Bronchial smooth muscle cell (primary cell): Measurements from ENCODE around the gene AHSA1. TPM values are rescaled to one million over a fixed set of nuclear protein-coding genes. Genes with fewer than 3 reads are reported as not detected.

ENCODE experiments used
- total RNA-seq: library from RNA; depleted of rRNA; stranded (reverse); fragments of >200 nt; gene quantifications from 2 replicates; pipeline ENCODE4 v1.2.1, GENCODE V29; 2014

The AHSA1 gene
- total RNA-seq = 76.8 and 95.2 TPM in 2 replicates

DNA sequence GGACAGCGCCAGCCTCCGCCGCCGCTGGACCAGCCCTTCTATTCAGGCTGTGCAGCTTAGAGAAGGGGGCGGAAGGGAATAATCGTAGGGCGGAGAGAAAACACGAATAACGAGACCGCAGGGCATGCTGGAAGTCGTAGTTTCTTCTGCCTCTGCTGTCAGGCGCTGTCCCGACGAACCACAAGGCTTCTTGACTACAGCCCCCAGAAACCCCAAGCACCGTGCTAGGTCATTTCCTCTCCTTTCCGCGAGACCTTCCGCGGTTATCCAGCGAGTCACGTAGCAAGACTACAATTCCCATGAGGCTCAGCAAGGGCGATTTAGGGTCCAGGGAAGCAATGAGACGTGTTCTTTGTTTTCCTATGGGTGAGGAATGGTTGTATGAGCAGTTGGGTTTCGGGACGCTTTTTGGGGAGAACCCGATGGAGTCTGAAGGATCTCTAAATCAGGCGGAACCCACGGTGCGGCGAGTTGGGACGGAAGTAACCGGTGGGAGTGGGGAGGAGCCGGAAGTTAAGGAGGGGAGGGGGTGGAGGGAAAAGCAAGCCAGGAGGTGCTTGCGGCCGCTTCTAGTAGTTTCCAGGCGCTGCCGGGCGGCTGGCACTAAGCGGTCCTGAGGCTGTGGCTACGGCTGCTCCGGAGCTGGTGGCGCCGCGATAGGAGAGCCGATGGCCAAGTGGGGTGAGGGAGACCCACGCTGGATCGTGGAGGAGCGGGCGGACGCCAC is at the start of gene AHSA1, which contains the start of gene VIPAS39:
Gene AHSA1 (plus strand): TSS at position 572 of the 727 bp plus-strand sequence. CDS start 97 bp downstream, at position 669.
Gene VIPAS39 (minus strand): TSS at position 80 of the 727 bp plus-strand sequence. CDS start 3,499 bp downstream, outside the sequence.

DNA sequence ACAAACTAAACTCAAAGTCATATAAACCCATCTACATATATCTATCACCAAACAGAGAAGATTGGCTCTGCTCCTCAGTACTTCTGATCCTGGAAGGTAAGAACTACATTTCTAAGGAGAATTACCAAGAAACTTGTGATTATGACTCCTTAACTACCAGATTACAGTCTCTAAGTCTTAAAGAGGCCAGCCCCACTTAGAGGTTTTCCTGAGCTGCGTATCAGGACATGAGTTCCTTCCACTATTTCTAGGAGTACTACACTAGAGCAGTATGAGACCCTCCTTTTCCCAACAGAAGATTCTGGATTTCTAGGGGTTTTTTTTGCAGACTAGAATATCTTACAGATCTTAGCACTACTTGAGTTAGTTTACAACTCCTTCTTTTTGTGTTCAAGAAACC is 34.5 kb upstream of the AHSA1 start, which contains the start of gene NOXRED1:
Gene NOXRED1 (minus strand): TSS at position 101 of the 400 bp plus-strand sequence. CDS start 634 bp downstream, outside the sequence.

DNA sequence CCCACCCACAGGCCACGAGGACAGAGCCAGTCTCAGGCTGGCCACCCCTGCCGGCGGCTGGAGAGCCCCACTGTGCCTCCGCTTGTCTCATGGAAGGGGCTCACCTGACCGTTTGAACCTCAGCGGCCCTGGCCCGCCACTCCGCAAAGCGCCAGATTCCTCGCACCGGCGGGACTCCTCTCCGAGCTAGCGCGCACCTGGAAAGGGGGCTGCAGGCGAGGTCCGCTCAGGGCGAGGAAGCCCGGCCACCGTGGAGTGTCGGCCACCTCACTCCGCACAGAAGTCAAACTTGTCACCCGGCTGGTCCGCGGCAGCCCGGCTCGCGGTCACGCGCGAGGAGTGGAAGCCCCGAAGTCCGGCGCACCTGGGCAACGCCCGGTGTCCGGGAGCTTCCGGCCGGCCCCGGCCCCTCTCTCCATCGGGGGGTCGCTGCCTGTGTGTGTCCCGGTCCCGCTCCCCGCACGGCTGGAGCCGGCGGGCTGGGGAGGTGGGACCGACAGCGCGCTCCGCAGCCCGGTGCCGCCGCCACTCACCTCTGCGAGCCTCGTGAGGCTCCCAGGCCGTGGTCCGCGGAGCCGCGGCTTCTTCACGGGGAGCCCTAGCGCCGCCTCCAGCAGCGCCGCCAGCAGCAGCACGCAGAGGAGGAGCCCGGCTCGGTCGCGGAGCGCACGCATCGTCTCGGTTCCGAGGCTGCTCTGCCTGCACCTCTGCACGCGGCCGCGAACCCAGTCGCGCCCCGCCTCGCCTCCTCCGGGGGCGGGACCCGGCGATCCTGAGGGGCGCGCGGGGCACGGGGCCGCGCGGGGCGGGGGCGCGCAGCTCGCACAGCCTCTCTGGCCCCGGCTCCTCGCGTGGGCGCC is 40.5 kb downstream of the AHSA1 start, which contains the start of gene ISM2:
Gene ISM2 (minus strand): TSS at position 697 of the 860 bp plus-strand sequence. CDS start 23 bp downstream, at position 674.

Other genes with a start within 250 kb of the AHSA1 start
- gene NGB, start 186.9 kb upstream of the AHSA1 start, total RNA-seq = not detected in 2 replicates
- gene POMT2, start 137.2 kb upstream of the AHSA1 start, total RNA-seq = 4.7 and 5.9 TPM in 2 replicates
- gene GSTZ1, start 137.1 kb upstream of the AHSA1 start, total RNA-seq = 17.5 and 30.3 TPM in 2 replicates
- 3.5 and 3.7 TPM in 2 replicates for gene TMED8, start 81.0 kb upstream of the AHSA1 start, total RNA-seq
- gene SAMD15, start 80.7 kb upstream of the AHSA1 start, total RNA-seq = 0.94 and 1.3 TPM in 2 replicates
- gene NOXRED1, start 34.6 kb upstream of the AHSA1 start, total RNA-seq = 0.26 and 0.32 TPM in 2 replicates
- gene VIPAS39, start 492 bp upstream of the AHSA1 start, total RNA-seq = 32.2 and 36.1 TPM in 2 replicates
- gene ISM2, start 40.7 kb downstream of the AHSA1 start, total RNA-seq = 0.16 and 0.17 TPM in 2 replicates
- 17.2 and 17.5 TPM in 2 replicates for gene SPTLC2, start 158.5 kb downstream of the AHSA1 start, total RNA-seq
- gene ALKBH1, start 249.9 kb downstream of the AHSA1 start, total RNA-seq = 6.4 and 7.6 TPM in 2 replicates